Ishikawa (cell line): ENCODE data around the gene GABRR2.

Experiments used
- CEBPB ChIP-seq: IDR thresholded peaks from 2 replicates; pipeline ENCODE4 v1.6.1; 2012
- CREB1 ChIP-seq: IDR thresholded peaks from 2 replicates; pipeline ENCODE4 v1.6.1; 2012; ENCODE audit warnings: low read depth
- EGR1 ChIP-seq: IDR thresholded peaks from 2 replicates; pipeline ENCODE4 v1.6.1; 2012
- EP300 ChIP-seq: IDR thresholded peaks from 2 replicates; pipeline ENCODE4 v1.6.1; 2012; ENCODE audit warnings: borderline replicate concordance
- FOXM1 ChIP-seq: IDR thresholded peaks from 2 replicates; pipeline ENCODE4 v1.6.1; 2012; ENCODE audit warnings: low read depth, borderline replicate concordance
- RAD21 ChIP-seq: IDR thresholded peaks from 2 replicates; pipeline ENCODE4 v1.6.1; 2012; ENCODE audit warnings: low read depth
- TAF1 ChIP-seq: IDR thresholded peaks from 2 replicates; pipeline ENCODE4 v1.6.1; 2012; ENCODE audit warnings: low read depth, mild to moderate bottlenecking
- TCF12 ChIP-seq: IDR thresholded peaks from 2 replicates; pipeline ENCODE4 v1.6.1; 2012; ENCODE audit warnings: low read depth
- TEAD4 ChIP-seq: IDR thresholded peaks from 2 replicates; pipeline ENCODE4 v1.6.1; 2012
- YY1 ChIP-seq: IDR thresholded peaks from 2 replicates; pipeline ENCODE4 v1.6.1; 2012; ENCODE audit warnings: low read depth
- TF ChIP-seq, protein P1 (sequence below): IDR thresholded peaks from 2 replicates; pipeline ENCODE4 v1.6.1; 2012
- TF ChIP-seq, protein P2 (sequence below): IDR thresholded peaks from 2 replicates; pipeline ENCODE4 v1.6.1; 2012
- TF ChIP-seq, protein P3 (sequence below): IDR thresholded peaks from 2 replicates; pipeline ENCODE4 v1.6.1; 2012; ENCODE audit warnings: low read depth, mild to moderate bottlenecking

DNA sequence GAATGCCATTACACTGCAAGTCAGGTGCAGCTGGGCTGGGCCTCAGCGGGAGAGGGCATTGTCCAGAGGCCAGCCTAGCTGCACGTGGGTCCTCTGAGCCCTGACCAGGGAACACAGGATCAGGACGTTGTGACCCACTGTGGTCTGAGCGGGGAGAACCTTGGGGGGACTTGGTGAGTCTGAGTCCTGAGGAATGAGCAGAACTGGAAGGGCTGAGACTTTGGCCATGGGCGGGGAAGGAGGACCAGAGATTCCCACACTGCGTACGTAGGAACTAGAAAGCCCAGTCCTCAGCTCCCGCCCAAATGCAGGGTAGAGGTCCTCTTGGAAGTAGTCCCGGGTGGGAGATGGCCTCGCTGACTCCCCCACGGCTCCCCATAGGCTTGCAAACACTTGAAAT lies 42.5 kb downstream of the GABRR2 start:
- TF ChIP-seq FOXM1 (no peak), YY1 (no peak), RAD21 (no peak), TAF1 (no peak), TCF12 (no peak), EGR1 (no peak), CEBPB (no peak), EP300 (no peak), CREB1 (no peak), TEAD4 (no peak)
- TF ChIP-seq, protein P1, sequence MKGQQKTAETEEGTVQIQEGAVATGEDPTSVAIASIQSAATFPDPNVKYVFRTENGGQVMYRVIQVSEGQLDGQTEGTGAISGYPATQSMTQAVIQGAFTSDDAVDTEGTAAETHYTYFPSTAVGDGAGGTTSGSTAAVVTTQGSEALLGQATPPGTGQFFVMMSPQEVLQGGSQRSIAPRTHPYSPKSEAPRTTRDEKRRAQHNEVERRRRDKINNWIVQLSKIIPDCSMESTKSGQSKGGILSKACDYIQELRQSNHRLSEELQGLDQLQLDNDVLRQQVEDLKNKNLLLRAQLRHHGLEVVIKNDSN = no peak
- TF ChIP-seq, protein P2, sequence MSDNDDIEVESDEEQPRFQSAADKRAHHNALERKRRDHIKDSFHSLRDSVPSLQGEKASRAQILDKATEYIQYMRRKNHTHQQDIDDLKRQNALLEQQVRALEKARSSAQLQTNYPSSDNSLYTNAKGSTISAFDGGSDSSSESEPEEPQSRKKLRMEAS = no peak
- TF ChIP-seq, protein P3, sequence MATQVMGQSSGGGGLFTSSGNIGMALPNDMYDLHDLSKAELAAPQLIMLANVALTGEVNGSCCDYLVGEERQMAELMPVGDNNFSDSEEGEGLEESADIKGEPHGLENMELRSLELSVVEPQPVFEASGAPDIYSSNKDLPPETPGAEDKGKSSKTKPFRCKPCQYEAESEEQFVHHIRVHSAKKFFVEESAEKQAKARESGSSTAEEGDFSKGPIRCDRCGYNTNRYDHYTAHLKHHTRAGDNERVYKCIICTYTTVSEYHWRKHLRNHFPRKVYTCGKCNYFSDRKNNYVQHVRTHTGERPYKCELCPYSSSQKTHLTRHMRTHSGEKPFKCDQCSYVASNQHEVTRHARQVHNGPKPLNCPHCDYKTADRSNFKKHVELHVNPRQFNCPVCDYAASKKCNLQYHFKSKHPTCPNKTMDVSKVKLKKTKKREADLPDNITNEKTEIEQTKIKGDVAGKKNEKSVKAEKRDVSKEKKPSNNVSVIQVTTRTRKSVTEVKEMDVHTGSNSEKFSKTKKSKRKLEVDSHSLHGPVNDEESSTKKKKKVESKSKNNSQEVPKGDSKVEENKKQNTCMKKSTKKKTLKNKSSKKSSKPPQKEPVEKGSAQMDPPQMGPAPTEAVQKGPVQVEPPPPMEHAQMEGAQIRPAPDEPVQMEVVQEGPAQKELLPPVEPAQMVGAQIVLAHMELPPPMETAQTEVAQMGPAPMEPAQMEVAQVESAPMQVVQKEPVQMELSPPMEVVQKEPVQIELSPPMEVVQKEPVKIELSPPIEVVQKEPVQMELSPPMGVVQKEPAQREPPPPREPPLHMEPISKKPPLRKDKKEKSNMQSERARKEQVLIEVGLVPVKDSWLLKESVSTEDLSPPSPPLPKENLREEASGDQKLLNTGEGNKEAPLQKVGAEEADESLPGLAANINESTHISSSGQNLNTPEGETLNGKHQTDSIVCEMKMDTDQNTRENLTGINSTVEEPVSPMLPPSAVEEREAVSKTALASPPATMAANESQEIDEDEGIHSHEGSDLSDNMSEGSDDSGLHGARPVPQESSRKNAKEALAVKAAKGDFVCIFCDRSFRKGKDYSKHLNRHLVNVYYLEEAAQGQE = no peak
